ENCODE data around the gene ENTHD1. TPM values are rescaled to one million over a fixed set of nuclear protein-coding genes. Genes with fewer than 3 reads are reported as not detected.
"Not testable (repeated sequence)": the region's sequence is repeated elsewhere in the genome, so short reads cannot be mapped to it uniquely, and the experiment has no call there.

The ENTHD1 gene
- polyA plus RNA-seq, 1 donor: not detected

DNA sequence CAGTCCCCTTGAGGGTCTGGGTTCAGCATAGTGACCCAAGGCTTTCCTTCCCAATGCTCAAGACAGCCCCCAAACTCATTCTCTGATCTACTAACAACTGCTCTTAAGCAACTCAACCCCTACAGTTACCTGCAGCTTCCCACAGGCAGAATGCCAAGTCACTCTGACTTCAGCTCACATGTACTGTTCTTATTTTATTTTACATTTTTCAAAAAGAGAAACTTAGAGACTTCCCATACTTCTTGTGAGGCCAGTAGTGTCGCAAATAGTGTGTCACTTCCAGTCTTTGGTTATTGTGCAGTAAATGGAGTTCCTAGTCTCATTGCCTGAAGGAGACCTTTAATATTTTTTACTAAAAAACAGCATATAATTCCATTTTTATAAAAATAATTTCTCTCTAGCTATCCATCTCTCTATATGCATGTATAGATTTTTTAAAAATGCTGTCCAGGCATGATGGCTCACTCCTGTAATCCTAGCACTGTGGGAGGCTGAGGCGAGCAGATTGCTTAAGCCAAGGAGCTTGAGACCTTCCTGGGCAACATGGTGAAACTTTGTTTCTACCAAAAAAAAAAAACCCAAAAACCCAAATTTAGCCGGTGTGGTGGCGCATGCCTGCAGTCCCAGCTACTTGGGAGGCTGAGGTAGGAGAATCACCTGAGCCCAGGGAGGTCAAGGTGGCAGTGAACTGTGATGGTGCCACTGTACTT is 41.8 kb downstream of the ENTHD1 start:
- no peak for DNase-seq (ENCODE audit: low read depth)

DNA sequence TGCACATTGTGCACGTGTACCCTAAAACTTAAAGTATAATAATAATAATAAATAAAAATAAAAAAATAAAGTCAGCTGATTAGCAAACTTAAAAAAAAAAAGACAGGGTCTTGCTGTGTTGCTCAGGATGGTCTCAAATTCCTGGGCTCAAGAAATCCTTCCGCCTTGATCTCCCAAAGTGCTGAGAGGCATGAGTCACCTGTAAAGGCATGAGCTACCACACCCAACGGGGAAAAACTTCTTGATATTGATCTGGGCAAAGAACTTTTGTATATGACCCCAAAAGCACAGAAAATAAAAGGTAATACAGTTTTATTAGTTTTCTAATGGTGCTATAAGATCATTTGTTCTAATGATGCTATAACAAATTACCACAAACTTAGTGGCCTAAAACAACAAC is 46.1 kb downstream of the ENTHD1 start:
- DNase-seq (ENCODE audit: low read depth): no peak

DNA sequence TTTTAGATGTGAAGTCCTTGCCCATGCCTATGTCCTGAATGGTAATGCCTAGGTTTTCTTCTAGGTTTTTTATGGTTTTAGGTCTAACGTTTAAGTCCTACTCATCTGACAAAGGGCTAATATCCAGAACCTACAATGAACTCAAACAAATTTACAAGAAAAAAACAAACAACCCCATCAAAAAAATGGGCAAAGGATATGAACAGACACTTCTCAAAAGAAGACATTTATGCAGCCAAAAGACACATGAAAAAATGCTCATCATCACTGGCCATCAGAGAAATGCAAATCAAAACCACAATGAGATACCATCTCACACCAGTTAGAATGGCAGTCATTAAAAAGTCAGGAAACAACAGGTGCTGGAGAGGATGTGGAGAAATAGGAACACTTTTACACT is 47.0 kb downstream of the ENTHD1 start:
- not testable (repeated sequence) for DNase-seq (ENCODE audit: low read depth)

DNA sequence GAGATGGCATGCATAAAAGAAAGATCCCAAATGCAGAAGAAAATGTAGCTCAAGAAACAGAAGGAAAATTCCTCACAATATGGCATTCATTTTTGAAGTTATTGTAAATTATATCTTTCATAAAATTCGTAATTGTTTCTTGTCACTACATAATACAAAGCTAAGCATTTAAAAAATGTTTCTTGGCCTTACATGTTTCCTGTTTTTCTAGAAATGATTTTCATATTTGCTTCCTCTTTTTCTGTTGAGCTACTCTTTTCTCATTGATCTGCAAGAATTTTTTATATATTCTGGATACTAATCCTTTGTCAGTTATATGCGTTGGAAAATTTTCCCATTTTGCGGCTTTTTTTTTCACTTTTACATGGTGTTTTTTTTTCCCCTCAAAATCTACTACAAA is 48.0 kb downstream of the ENTHD1 start:
- no peak for DNase-seq (ENCODE audit: low read depth)

DNA sequence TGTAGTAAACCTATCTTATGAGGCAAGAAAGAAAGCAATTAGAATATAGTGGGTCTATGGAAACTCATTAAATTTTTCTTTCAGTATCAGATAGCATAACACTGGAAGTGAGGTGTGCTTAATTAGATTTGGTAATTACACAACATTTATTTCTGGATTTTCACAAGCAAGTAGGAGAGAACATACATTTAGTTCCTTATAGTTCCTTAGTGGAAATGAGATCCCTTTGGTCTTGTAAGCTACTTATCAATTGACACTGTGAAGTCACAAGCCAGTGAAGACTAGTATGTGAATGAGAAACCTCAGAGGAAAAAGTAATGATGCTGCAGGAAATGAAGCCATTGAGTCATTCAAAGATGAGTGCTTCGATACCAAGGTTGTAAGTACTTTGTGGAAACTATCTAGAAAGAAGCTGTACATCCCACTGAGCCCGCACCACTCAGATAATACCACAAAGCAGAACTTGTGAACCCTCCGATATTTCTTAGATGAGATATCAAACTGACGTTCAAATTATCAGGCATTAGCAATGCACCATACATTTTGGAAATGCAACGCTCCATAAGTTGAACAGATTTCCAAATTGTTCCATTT is 53.5 kb downstream of the ENTHD1 start:
- no peak for DNase-seq (ENCODE audit: low read depth)

DNA sequence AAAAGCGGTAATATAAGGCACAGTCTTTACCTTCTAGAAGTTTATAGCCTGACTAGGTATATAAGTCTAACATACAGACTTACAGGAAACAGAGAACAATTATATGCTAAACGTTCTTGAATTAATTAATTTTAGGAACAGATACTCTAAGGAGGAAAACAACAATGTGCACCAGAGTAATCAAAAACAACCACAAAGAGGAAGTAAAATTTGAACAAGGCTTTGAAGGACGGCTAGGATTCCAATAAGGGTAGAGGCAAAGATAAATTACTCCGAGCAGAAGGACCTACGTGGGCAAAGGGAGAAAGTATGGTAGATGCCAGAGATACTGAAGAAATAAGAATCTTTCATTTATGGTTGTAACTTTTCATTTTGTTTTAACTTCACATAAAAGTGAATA is 54.4 kb downstream of the ENTHD1 start:
- no peak for DNase-seq (ENCODE audit: low read depth)

DNA sequence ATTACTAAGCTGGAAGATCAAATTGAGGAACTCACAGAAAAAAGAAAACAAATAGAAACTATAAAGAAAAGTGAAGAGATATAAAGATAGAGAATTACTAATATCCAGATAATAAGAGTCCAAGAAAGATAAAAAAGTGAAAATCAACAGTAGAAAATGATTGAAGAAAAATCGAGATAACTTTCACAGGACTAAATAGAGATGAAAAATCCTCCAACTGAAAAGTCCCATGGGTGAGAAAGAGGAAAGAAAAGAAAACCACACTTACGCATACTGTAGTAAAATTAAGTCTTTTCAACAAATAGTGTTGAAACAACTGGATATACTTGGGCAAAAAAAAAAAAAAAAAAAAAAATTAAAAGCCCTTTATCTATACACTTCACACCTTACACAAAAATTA is 60.0 kb downstream of the ENTHD1 start:
- no peak for DNase-seq (ENCODE audit: low read depth)

DNA sequence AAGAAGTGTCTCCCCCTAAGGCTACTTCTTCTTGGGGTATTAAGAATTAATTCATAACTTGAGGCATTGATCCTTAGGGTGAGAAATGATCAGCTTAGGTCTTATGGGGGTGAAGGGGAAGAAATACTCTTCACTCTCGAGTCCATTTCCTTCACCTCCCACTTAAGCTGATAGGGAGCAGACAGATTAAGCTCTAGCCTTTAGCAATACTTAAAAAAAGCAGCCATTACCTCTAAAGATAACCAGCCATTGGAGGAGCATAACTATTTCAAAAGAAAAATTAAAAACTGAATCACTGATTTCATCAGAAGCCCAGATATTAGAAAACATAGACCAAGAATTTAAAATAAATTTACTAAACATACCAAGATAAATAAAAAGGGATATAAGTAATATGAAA is 60.5 kb downstream of the ENTHD1 start:
- no peak for DNase-seq (ENCODE audit: low read depth)

DNA sequence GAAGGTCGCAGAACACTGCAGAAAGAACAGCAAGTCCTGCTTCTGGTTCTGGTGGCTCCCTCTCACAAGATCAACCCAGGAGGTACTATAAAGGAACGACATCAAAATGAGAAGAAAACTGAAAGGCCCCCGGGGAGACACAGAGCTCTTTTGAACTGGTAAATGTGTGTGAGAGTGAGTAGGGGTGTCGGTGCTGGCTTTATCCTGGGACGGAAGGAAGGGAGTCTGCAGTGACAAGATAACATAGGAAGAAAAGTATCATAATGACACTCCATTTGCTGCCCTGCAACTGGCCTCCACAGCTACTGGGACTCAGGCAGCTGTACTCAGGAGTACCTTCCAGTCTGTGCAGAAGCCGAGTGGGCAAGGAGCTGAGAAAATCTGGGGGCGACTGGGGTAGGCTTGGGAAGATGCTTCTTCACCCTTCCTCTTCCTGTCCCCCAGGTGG is 60.9 kb downstream of the ENTHD1 start:
- no peak for DNase-seq (ENCODE audit: low read depth)

DNA sequence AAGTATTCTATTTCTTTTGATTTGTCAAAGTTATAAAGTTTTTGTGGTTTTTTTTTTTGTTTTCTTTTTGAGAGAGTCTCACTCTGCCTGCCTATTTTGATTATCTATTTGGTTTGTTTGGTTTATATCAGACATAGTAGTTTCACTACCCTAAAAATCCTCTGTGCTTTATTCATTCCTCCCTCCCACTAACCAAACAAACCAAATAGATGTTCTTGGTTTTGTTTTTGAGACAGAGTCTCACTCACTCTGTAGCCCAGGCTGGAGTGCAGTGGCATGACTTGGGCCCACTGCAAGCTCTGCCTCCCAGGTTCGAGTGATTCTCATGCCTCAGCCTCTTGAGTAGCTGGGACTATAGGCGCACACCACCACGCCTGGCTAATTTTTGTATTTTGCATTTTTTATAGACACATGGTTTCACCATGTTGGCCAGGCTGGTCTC is 67.9 kb downstream of the ENTHD1 start:
- DNase-seq (ENCODE audit: low read depth): no peak

DNA sequence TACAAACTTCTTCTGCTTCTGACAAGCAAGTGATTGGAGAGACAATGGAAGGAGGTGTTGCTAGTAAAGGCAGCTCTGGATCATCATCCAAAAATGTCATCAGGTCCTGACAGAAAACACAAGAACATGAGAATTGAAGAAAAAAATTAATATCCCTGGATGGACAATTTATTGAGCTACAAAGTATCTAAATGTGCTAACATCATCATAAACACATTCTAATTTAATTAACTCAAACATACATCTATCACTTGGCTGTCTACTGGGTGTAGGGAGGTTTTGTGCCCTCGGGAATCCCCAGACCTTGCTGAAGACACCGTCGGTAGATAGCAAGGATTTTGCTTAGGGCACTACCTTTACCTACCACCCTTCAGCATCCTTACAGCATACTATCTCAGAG is 72.6 kb downstream of the ENTHD1 start:
- no peak for DNase-seq (ENCODE audit: low read depth)

DNA sequence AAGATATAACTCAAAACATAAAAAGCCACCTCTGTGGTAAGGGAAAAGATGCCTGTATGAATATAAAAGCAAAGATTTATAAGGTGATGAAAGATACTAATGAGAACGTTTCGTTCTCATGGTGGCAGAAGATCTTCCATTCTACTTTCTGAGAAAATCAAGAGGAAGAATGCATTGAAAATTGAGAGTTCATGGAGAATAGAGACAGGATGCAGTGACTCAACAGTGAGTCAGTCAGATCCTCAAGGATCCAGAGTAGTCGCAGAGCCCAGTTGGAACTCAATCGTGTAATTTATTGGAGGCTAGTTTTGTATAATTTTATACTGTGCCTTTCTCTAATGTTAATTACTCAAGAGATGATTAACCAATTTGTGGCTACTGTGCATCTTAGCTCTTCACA is 73.3 kb downstream of the ENTHD1 start:
- no peak for DNase-seq (ENCODE audit: low read depth)

DNA sequence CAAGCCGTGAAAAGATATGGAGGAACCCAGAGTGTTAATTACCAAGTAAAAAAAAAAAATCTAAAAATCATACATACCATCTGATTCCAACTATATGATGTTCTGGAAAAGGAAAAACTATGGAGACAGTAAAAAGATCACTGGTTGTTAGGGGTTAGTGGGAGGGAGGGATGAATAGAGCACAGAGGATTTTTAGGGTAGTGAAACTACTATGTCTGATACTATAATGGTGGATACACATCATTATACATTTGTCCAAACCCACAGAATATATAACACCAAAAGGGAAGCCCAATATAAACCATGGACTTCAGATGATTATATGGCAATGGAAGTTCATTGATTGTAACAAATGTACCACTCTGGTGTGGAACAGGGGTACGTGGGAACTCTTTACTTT is 74.1 kb downstream of the ENTHD1 start:
- DNase-seq (ENCODE audit: low read depth): no peak

DNA sequence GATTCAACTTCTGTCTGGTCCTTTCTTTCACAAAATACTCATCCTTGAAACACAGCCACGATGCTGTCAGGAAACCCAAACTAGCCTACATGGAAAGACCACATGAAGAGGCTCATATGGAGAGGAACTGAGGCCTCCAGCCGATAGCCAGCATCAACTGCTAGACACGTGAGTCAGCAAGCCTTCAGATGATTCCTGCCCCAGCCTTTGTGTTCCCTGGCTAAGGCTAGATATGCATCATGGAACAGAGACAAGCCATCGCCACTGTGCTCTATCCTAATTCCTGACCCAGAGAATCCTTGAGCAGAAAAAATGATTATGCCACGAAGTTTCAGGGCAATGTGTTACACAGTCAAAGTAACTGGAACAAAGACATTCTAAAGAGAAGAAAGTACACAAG is 75.5 kb downstream of the ENTHD1 start:
- no peak for DNase-seq (ENCODE audit: low read depth)

DNA sequence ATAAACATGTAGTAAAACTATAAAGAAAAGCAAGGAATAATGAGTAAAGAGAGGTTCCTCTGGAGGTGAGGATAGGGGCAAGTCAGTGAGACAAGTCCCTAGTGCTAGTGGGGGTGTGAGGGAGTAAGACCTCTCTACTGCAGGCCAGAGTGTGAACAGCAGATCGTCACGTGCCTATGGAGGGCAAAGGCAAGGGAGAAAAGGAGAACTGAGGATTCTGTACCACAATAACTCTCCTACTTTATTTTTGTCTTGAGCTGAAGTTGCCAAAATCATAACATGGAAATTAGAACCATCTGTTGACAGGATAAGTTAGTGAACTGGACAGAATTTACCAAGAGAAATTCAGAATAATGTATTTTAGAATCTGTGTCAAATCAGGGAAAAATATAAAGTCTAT is 77.6 kb downstream of the ENTHD1 start:
- DNase-seq (ENCODE audit: low read depth): peak; percentile 43

DNA sequence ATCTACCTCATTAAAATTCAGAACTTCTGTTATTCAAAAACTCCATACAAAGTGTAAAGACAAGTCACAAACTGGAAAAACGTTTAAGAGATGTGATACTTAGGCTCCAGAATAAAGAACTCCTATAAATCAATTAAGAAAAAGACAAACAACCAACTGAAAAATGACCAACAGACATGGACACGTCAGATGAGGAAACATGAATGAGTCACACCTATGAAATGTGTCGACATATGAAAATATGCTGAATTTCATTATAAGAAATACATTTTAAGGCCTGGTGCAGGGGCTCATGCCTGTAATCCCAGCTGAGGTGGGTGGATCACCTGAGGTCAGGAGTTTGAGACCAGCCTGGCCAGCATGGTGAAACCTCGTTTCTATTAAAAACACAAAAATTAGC is 78.7 kb downstream of the ENTHD1 start:
- no peak for DNase-seq (ENCODE audit: low read depth)

DNA sequence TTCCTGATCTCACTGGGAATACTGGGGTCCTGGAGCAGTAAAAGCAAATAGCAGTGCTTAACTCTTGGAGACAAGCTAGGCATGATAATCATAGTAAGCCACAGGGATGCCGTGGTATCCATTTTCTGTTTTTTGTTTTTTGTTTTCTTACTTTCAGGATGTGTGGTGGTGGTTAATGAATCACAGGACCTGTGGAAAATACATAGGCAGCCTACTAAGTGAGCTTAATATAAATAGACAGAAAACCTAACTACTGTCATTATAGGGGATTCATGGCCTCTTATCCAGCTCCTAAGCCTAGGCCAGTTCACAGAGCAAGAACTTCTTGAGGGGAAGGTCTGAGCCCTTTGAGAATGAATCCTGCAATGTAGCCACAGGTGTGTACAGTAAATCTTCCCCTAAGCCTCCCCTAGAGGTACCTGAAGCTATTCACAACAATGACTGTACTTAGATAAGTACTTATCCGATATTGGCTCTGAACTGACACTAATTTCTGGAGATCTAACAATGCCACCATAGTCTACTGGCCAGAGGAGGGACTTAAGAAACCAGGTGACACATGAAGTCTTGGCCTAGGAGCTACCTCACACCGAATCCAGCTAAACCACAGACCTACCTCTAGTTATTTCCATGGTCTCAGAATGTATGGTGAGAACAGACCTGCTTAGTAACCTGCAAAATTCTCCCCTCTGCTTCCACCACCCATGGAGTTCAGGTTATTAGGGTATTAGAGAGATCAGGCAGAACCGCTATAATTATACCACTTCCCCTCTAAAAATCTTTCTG is 83.6 kb downstream of the ENTHD1 start:
- no peak for DNase-seq (ENCODE audit: low read depth)

DNA sequence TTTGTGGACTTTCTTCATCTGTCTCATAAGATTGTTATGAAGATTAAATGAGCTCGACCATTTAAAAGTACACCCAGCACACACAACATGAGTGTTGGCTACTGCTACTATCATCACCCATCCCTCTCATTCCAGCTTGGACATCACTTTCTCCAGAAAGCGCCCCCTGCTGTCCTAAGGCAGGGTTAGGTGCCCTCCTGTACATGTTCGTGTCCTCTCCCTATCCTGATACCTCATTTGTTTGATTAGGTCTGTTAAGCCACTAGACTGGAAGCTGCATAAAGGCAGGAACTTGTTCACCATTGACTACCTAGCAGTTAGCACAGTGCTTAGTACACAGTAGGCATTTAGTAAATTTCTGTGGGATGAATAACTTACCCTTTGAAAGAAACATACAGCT is 85.5 kb downstream of the ENTHD1 start:
- no peak for DNase-seq (ENCODE audit: low read depth)

DNA sequence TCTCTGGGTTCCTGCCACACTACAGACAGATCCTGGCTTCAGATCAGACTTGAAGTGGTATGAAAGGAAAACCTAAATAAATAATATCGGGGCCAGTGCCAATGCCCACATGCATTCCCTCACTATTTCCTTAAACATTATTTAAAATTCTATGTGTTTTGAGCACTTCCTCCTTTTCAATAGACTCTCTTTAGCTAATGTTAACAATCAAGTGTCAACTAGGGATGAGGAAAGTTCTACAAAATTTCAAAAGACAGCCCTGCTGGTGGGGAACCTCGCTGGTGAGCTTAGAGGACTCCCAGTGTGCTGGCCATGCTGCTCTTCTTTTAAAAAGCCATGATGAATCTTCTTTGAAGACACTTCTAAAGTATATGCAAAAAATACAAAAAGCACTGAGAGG is 87.5 kb downstream of the ENTHD1 start:
- DNase-seq (ENCODE audit: low read depth): no peak

DNA sequence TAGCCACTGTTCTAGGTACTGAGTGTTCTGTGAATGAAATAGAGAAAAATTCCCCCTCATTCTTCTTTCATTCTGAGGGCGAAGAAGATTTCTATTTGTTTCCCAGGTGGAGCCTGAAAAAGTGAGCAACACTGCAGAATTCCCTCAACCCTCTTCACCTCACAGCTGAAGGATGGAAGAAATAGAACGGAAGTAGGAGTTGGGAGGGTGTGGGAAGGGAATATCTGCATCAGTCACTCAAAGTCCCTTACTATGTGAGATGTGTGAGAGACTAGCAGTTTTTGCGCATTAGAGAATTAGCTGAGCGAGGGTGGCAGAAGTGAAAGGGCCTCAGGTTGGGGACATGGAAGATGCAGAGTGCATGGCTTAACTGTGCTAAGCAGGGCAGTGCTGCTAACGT is 88.4 kb downstream of the ENTHD1 start:
- DNase-seq (ENCODE audit: low read depth): no peak

DNA sequence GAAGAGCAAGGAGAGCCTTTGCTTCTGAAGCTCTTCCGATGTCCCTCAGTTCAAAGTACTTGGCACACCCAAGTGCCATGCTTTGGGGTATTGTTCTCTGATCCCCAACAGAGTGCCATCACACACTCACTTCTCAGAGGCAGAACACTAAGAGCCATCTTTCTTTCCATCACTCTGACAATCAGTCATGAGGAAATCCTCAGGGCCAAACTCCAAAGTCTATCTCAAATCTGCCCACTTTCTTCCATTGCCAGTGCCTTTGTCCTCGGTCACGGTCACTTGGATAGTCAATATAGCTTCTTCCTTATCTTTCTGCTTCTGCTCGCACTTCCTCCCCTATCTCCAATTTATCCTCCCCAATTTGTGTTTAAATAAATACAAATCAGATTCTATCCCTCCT is 90.9 kb downstream of the ENTHD1 start:
- no peak for DNase-seq (ENCODE audit: low read depth)

DNA sequence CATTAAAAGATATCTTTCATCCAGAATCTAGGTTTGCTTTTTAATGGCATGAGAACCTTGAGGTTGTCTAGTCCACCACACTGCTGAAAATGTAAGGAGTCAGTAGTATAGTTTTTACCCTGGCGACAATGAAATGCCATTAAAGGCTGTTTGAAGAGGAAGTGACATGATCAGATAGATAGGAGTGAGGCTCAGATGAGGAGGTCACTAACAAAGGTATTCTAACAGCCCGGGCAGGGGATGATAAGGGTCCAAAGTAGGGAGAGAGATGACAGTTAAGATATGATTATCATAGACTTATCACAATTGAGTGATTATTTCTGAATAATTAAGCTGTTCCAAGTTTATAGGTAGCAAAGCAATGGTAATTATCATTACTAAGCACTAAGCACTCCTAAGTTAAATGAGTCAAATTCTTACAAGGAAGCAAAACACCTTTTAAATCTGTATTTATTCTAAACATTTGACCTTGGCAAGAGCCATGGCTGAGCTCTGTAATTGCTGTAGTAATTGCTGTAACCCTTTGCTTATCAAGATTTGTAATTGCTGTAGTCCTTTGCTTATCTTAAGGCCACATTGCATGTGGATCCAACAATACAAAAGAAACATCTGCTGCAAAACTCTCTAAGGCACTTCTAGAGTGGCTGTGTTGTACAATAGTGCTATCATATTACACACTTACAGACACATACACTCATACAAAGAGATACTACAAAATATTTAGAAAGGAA is 92.6 kb downstream of the ENTHD1 start:
- DNase-seq (ENCODE audit: low read depth): no peak

All from forelimb muscle (tissue), 1 donor.